ENCODE data around the gene TMIGD2.

DNA sequence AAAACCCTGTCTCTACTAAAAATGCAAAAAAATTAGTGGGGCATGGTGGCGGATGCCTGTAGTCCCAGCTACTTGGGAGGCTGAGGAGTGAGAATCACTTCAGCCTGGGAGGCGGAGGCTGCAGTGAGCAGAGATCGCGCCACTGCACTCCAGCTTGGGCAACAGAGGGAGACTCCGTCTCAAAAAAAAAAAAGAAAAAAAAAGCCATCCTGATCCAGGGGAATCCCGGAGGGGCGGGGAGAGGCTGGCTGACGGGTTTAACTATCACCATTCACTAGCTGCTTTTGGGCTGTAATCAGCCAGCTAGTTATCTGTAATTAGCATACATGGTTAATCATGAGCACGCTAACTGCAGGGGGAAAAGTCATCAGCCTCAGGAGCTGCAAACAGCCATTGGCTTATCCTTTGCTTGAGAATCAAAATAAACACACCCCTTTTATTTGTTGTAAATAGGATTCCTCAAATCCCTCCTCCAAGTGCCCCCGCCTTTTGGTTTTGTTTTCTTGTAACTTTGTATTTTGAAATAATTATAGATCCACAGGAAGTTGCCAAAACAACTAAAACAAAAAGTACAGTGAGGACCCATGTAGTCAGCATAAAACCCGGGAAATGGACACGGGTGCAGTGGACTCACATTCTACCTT, 11.8 kb upstream of the TMIGD2 start:
- TF ChIP-seq NFATC4 (CRISPR knock-in tag; IDR thresholded peaks at IDR 0.05): no peak
- TF ChIP-seq, protein P1, sequence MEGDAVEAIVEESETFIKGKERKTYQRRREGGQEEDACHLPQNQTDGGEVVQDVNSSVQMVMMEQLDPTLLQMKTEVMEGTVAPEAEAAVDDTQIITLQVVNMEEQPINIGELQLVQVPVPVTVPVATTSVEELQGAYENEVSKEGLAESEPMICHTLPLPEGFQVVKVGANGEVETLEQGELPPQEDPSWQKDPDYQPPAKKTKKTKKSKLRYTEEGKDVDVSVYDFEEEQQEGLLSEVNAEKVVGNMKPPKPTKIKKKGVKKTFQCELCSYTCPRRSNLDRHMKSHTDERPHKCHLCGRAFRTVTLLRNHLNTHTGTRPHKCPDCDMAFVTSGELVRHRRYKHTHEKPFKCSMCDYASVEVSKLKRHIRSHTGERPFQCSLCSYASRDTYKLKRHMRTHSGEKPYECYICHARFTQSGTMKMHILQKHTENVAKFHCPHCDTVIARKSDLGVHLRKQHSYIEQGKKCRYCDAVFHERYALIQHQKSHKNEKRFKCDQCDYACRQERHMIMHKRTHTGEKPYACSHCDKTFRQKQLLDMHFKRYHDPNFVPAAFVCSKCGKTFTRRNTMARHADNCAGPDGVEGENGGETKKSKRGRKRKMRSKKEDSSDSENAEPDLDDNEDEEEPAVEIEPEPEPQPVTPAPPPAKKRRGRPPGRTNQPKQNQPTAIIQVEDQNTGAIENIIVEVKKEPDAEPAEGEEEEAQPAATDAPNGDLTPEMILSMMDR (IDR thresholded peaks at IDR 0.05): no peak
